GM19452 (cell line): ENCODE data around the gene THAP3.

Source experiments
- ATAC-seq: cut with Tn5 transposase; IDR thresholded peaks from one replicate; pipeline ENCODE4 v1.9.1; 2021; ENCODE audit not compliant: unreplicated experiment

The THAP3 gene, protein sequence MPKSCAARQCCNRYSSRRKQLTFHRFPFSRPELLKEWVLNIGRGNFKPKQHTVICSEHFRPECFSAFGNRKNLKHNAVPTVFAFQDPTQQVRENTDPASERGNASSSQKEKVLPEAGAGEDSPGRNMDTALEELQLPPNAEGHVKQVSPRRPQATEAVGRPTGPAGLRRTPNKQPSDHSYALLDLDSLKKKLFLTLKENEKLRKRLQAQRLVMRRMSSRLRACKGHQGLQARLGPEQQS

DNA sequence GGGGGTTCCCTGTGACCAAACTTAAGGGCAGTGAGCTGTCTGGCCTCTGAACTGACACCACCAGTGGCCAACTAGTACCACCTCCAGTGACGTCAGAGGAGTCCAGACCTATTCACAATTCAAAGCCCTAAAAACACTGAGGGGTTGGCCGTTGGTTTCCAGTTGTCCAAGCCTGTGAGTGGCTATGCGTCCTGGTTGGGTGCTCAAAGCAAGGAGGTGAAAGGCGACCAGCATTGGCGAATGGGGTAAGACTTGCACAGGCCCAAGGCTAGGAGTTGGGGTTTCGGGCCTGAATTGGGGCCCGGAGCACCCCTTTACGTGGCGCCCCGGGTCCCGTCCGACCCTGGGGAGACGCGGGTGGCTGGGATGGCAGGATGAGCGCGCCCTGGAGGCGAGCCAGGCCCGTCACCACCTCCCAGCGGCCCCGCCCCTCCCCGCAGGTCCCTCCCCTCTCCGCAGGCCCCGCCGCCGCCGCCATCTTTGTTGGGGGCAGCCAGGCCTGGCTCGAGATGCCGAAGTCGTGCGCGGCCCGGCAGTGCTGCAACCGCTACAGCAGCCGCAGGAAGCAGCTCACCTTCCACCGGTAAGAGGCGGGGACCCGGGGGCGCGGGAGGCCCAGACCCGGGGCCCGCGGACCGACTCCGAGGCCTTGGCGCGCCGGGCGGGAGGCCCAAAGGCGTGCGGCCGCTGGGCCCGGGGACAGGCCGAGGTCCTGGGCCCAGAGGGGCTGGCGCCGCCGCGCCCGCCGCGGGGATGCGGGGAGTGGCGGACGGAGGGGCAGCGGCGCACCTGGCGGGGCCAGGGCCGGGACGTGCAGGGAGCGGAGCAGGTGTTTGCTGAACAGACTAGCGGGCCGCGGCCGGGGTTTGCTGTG lies at the start of gene THAP3:
Gene THAP3 (plus strand): TSS at position 159 of the 874 bp plus-strand sequence. CDS start 351 bp downstream, at position 510.
- peak; percentile 78 for ATAC-seq

DNA sequence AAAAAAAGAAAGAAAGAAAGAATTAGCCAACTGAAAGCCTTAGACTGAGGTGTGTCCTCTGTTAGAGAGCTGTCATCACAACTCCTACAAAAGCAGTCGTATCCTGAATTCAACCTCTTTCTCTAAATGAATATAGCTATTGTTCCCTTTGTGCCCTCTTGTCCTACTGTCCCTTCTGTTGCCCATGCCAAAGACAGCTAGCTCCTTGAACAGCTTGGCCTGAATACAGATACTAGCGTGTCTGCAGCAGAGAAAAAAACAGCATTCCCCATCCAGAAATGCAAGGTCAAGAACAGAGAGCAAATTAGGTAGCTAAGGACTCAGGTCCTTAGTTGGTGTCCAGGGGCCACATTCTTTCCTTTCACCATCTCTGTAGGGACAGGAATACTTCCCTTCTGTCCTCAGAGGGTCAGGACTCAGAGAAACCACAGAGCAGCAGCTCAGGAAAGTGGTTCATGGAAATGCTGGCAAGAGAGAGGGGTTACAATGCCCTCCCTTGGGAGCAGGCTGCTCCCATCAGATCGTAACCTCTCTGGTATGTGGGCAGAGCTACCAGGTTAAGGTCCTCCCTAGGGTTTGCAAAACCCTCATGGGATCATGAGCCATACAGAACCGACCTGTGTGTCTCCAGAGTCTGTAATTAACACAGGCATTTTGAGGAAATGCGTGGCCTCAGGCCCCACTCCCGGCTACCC lies 46.7 kb upstream of the THAP3 start:
- ATAC-seq: no peak

GRCh38 chr1:6578624-6579373 lies 45.9 kb upstream of the THAP3 start:
- no peak for ATAC-seq

DNA sequence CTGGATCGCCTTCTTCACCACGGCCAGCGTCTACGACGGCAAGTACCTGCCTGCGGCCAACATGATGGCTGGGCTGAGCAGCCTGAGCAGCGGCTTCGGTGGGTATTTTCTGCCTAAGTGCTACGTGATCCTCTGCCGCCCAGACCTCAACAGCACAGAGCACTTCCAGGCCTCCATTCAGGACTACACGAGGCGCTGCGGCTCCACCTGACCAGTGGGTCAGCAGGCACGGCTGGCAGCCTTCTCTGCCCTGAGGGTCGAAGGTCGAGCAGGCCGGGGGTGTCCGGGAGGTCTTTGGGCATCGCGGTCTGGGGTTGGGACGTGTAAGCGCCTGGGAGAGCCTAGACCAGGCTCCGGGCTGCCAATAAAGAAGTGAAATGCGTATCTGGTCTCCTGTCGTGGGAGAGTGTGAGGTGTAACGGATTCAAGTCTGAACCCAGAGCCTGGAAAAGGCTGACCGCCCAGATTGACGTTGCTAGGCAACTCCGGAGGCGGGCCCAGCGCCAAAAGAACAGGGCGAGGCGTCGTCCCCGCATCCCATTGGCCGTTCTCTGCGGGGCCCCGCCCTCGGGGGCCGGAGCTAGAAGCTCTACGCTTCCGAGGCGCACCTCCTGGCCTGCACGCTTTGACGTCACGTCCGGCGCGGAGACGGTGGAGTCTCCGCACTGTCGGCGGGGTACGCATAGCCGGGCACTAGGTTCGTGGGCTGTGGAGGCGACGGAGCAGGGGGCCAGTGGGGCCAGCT lies 45.1 kb upstream of the THAP3 start, which contains the start of gene ZBTB48:
Gene ZBTB48 (plus strand): TSS at position 621 of the 745 bp plus-strand sequence. CDS start 616 bp downstream, outside the sequence.
- ATAC-seq: peak; percentile 96

- peak; percentile 30 for ATAC-seq
Measured at GRCh38 chr1:6580119-6580592, 44.5 kb upstream of the THAP3 start.

- no peak for ATAC-seq
Measured at GRCh38 chr1:6580593-6581409, 43.9 kb upstream of the THAP3 start.

GRCh38 chr1:6581561-6582305 lies 42.9 kb upstream of the THAP3 start:
- ATAC-seq: no peak

- ATAC-seq: no peak
Measured at GRCh38 chr1:6582370-6582769, 42.3 kb upstream of the THAP3 start.

- no peak for ATAC-seq
Measured at GRCh38 chr1:6584126-6585080, 40.3 kb upstream of the THAP3 start.

- ATAC-seq: no peak
Measured at GRCh38 chr1:6585081-6585722, 39.5 kb upstream of the THAP3 start.

DNA sequence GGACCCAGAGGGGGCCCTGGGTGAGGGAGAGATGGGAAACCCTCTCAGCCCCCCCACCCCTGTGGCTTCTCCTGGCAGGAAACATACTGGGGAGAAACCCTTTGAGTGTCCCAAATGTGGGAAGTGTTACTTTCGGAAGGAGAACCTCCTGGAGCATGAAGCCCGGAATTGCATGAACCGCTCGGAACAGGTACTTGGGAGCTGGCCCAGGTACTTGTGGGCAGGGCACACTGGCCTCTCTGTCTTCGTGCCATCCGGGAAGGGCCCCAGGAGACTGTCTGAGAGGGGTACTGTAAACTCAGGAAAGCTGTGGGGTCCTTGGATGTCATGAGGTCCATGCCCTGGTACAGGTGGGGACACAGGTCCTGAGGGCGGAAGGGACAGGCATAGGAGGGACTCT lies 38.8 kb upstream of the THAP3 start:
- ATAC-seq: no peak

- ATAC-seq: no peak
Measured at GRCh38 chr1:6586404-6586816, 38.3 kb upstream of the THAP3 start.

- no peak for ATAC-seq
Measured at GRCh38 chr1:6587261-6588005, 37.2 kb upstream of the THAP3 start.

- ATAC-seq: no peak
Measured at GRCh38 chr1:6588128-6588892, 36.4 kb upstream of the THAP3 start.

GRCh38 chr1:6588893-6589520 lies 35.7 kb upstream of the THAP3 start:
- ATAC-seq: no peak
